Endothelial cell of umbilical vein (primary cell): Measurements from ENCODE around the gene CNTD1. TPM values are rescaled to one million over a fixed set of nuclear protein-coding genes. Genes with fewer than 3 reads are reported as not detected.

Source experiments
- BruUV-seq: library from RNA; stranded (reverse); fragments of 400-500 nt; replicated peaks from 2 replicates; lab custom pipeline; 2021; lab: Mats Ljungman, UMichigan
- CTCF ChIA-PET: fragments of 300-600, 350-600 bp; sonication (Branson Sonifier 250); formaldehyde crosslinking; loops from one replicate; lab custom pipeline; 2021; ENCODE audit warnings: antibody characterized with exemption, inconsistent platforms; lab: Charles Lee
- POLR2A ChIA-PET: fragments of 300-600, 350-600 bp; sonication (Branson Sonifier 250); formaldehyde crosslinking; loops from one replicate; lab custom pipeline; 2021; ENCODE audit warnings: antibody characterized with exemption, inconsistent platforms; lab: Charles Lee
- DNase-seq: peaks from one replicate; pipeline ENCODE4 v3.0.0-alpha.2; 2011; ENCODE audit warnings: low read depth, low spot score
- FAIRE-seq: peaks from 2 replicates; lab custom pipeline; 2011; peaks lifted over from hg19 to GRCh38; lab: Jason Lieb, UNC
- H2AFZ ChIP-seq: 2 replicates; pipeline ENCODE4 v1.6.0; 2012; ENCODE audit warnings: low read depth, low read length, control low read depth, inconsistent platforms
- H3K27ac ChIP-seq: 2 replicates; pipeline ENCODE4 v1.5.1; 2011; ENCODE audit warnings: low read depth, mild to moderate bottlenecking, control low read depth, low read length, moderate library complexity; ENCODE audit not compliant: insufficient read depth
- H3K27me3 ChIP-seq, 2 experiments: 2 replicates each; pipeline versions ENCODE4 v1.6.0 to v1.6.1; 2011; ENCODE audit warnings: low read length in 2 of 2, mixed read lengths in 1 of 2; ENCODE audit not compliant: control insufficient read depth in 2 of 2, insufficient read depth in 2 of 2
- H3K36me3 ChIP-seq, 2 experiments: 2 replicates in 1 of 2; 3 replicates in 1 of 2; pipeline ENCODE4 v1.5.1; 2011; ENCODE audit warnings: low read length in 2 of 2, mild to moderate bottlenecking in 1 of 2, moderate library complexity in 1 of 2; ENCODE audit not compliant: control insufficient read depth in 2 of 2, insufficient read depth in 2 of 2; ENCODE audit errors: extremely low read depth in 1 of 2
- H3K4me1 ChIP-seq: 3 replicates; pipeline ENCODE4 v1.5.1; 2011; ENCODE audit warnings: mild to moderate bottlenecking, low read length; ENCODE audit not compliant: control insufficient read depth, insufficient read depth; ENCODE audit errors: extremely low read depth
- H3K4me2 ChIP-seq: 2 replicates; pipeline ENCODE4 v1.6.1; 2011; ENCODE audit warnings: low read length, control low read depth, mixed read lengths; ENCODE audit not compliant: insufficient read depth
- H3K4me3 ChIP-seq, 3 experiments: fragments of 200-600 bp in 1 of 3; sonication (generic), shearing (Covaris generic) in 1 of 3; replicated peaks in 1 of 3; 2 replicates each; pipeline ENCODE4 v1.5.1; 2011 to 2016; ENCODE audit warnings: control low read depth in 3 of 3, low read length in 3 of 3, mild to moderate bottlenecking in 2 of 3, inconsistent platforms in 1 of 3, low read depth in 1 of 3, moderate library complexity in 1 of 3; ENCODE audit not compliant: insufficient read depth in 1 of 3
- H3K79me2 ChIP-seq: 2 replicates; pipeline ENCODE4 v1.6.0; 2012; ENCODE audit warnings: low read length, inconsistent platforms; ENCODE audit not compliant: control insufficient read depth, insufficient read depth
- H3K9ac ChIP-seq: replicated peaks from 2 replicates; pipeline ENCODE3; 2011; ENCODE audit warnings: low read length, control low read depth; ENCODE audit not compliant: insufficient read depth; ENCODE audit errors: extremely low read depth
- H3K9me1 ChIP-seq: replicated peaks from 3 replicates; pipeline ENCODE4 v1.6.0; 2011; ENCODE audit warnings: mild to moderate bottlenecking, low read length; ENCODE audit not compliant: control insufficient read depth, insufficient read depth; ENCODE audit errors: extremely low read depth
- H3K9me3 ChIP-seq: replicated peaks from 2 replicates; pipeline ENCODE4 v1.5.1; 2012; ENCODE audit warnings: low read length, inconsistent platforms; ENCODE audit not compliant: control insufficient read depth, insufficient read depth
- H4K20me1 ChIP-seq: replicated peaks from 2 replicates; pipeline ENCODE3; 2011; ENCODE audit warnings: mild to moderate bottlenecking, low read length; ENCODE audit not compliant: control insufficient read depth, insufficient read depth; ENCODE audit errors: extremely low read depth
- EZH2 ChIP-seq: IDR thresholded peaks from 2 replicates; pipeline ENCODE4 v1.6.1; 2012; ENCODE audit warnings: borderline replicate concordance, low read depth, mild to moderate bottlenecking, moderate library complexity, low read length, inconsistent platforms; ENCODE audit not compliant: severe bottlenecking
- FOS ChIP-seq: IDR thresholded peaks from 2 replicates; pipeline ENCODE4 v1.6.1; 2011; ENCODE audit warnings: mild to moderate bottlenecking, low read length, moderate library complexity, borderline replicate concordance; ENCODE audit not compliant: insufficient read depth
- GATA2 ChIP-seq: IDR thresholded peaks from 2 replicates; pipeline ENCODE4 v1.7.0; 2011; ENCODE audit warnings: low read depth, mild to moderate bottlenecking, moderate library complexity, mixed read lengths, low read length; ENCODE audit not compliant: insufficient read length, insufficient read depth
- JUN ChIP-seq: IDR thresholded peaks from 2 replicates; pipeline ENCODE4 v1.6.1; 2011; ENCODE audit warnings: borderline replicate concordance, low read depth; ENCODE audit not compliant: insufficient read length, insufficient read depth
- MYC ChIP-seq: IDR thresholded peaks from one replicate; pipeline ENCODE4 v1.6.1; 2011; ENCODE audit warnings: mild to moderate bottlenecking, low read depth, low read length
- POLR2A ChIP-seq: IDR thresholded peaks from 2 replicates; pipeline ENCODE4 v1.6.1; 2012; ENCODE audit warnings: low read depth, mild to moderate bottlenecking, control low read depth, low read length
- POLR2AphosphoS5 ChIP-seq: IDR thresholded peaks from 2 replicates; pipeline ENCODE4 v1.6.1; 2012; ENCODE audit warnings: low read depth, mild to moderate bottlenecking, control low read depth, low read length, moderate library complexity; ENCODE audit not compliant: insufficient read depth
- dilution Hi-C: fragments of 300-500 bp; cut with MboI; formaldehyde crosslinking; loops from one replicate; pipeline ENCODE4 v1.15.0; 2019; ENCODE audit warnings: low sequenced_read_pairs; ENCODE audit not compliant: extremely low pct_ligation_motif_present
- intact Hi-C: fragments of 100-400 bp; cut with micrococcal nuclease; formaldehyde crosslinking; loops from one replicate; pipeline ENCODE4 v1.10.0; 2022
- polyA plus RNA-seq, 4 experiments: library from polyadenylated mRNA; depleted of rRNA in 3 of 4; stranded (reverse) in 3 of 4; unstranded in 1 of 4; fragments of >200 nt; gene quantifications; 2 replicates each; pipeline versions ENCODE4 v1.2.1 to v1.2.3, GENCODE V29; 2011 to 2012; ENCODE audit warnings: missing spikeins in 1 of 4
- total RNA-seq: library from RNA; stranded (reverse); gene quantifications from 2 replicates; pipeline ENCODE4 v1.2.3, GENCODE V29; 2021
- TF ChIP-seq, protein P1 (sequence below): IDR thresholded peaks from 2 replicates; pipeline ENCODE4 v1.6.1; 2011; ENCODE audit not compliant: insufficient read depth, insufficient read length
- TF ChIP-seq, protein P2 (sequence below), 2 donors: IDR thresholded peaks; 1 replicate in 1 of 2; 2 replicates in 1 of 2; pipeline ENCODE4 v1.5.1; 2011; ENCODE audit warnings: low read length in 2 of 2, mild to moderate bottlenecking in 2 of 2, moderate library complexity in 2 of 2, control low read depth in 1 of 2, inconsistent platforms in 1 of 2, low read depth in 1 of 2; ENCODE audit not compliant: insufficient read depth in 1 of 2; ENCODE audit errors: extremely low read depth in 1 of 2

The CNTD1 gene
- total and polyA plus RNA-seq, 2 donors (not counting 3 experiments of a cell fraction or from before 2014, with no cell fraction given), result not detected

DNA sequence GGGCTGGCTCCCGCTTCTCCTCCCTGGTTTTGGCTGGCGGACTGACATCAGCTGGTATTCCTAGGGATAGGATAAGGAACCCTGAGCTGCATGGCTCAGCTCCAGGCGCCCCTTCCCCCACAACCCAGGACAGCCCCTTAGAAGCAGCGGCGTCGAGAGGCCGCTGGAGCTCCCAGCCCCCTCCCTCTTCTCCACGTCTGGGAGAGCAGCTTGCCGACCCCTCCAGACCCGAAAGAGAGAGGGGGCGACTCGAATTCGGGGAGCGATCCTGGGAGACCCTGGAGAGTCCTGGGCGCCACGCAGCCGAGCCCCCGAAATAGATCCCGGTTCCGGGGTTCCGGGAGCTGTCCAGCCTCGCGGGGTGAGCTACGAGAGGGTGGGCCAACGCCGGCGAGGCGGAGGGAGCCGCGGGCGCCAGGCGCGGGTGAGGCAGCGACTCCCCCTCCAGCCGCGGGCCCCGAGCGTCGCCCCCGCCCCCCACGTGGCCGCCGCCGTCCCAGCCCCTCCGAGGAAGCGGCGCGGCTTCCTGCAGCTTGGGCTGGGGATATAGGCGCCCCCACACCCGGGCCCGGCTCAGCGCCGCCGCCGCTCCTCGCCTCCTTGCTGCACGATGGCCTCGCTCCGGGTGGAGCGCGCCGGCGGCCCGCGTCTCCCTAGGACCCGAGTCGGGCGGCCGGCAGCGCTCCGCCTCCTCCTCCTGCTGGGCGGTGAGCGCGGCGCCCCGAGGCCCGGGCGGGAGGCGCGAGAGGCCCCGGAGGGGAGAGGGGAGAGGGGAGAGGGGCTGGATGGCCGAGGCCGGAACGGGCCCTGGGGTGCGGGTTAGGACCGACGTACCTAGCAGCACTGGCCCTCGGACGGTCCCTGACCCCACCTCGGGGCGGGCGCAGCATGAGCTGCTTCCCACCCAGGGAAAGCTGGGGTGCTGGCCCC is 37.7 kb upstream of the CNTD1 start, which contains the start of gene RAMP2:
RAMP2 (plus strand) TSS at position 576 of the 930 bp plus-strand sequence; CDS start at position 611, 35 bp downstream.
- no peaks in the 10 kb centered on the region for H3K36me3 ChIP-seq
- peak within 1 kb of the TSS; percentile 46 for H3K4me2 ChIP-seq
- no peaks in the 10 kb centered on the region for H3K9me3 ChIP-seq
- no peak within 1 kb of the TSS for H3K27ac ChIP-seq
- ChIA-PET POLR2A (interaction anchor here (1.0 to 1.2 kb wide), 2 partner anchors 12 to 20 kb away, joined by 3 read pairs; partner anchors contain the start of genes VPS25 and WNK4), CTCF (interaction anchor here (1.0 to 3.8 kb wide), 5 partner anchors 11 to 183 kb away, joined by 3 to 12 read pairs (median 4); partner anchors contain the start of genes BECN1 and VPS25)
- H3K9ac ChIP-seq, result peak within 1 kb of the TSS; percentile 49
- dilution Hi-C loops (no loop called here), intact Hi-C loops (no loop called here)
- FAIRE-seq, result no peak
- DNase-seq, result peak; percentile 28
- H4K20me1 ChIP-seq, result no peaks in the 10 kb centered on the region
- peaks cover 39% of the 10 kb centered on the region for H3K4me1 ChIP-seq
- peaks cover 0 to 3% of the 10 kb centered on the region in 2 experiments for H3K27me3 ChIP-seq
- H3K4me3 ChIP-seq, result peak within 1 kb of the TSS; percentile 10 to 67 (median 14)
- TF ChIP-seq JUN, result no peak
- TF ChIP-seq POLR2AphosphoS5, result peak; percentile 35
- no TSS peak for BruUV-seq
- H3K9me1 ChIP-seq, result no peaks in the 10 kb centered on the region
- peak within 1 kb of the TSS; percentile 76 for H2AFZ ChIP-seq
- H3K79me2 ChIP-seq, result no peaks in the 10 kb centered on the region

GRCh38 chr17:42761638-42762037 is 37.0 kb upstream of the CNTD1 start:
- H3K27ac ChIP-seq, result no peak overlapping the region
- intact Hi-C loops, result no loop called here
- dilution Hi-C loops, result no loop called here

More at GRCh38 chr17:42761638-42762037, 37.0 kb upstream of the CNTD1 start:
- H3K9ac ChIP-seq, result peak overlapping the region; percentile 49
- H3K27me3 ChIP-seq, result peaks cover 0 to 3% of the 10 kb centered on the region in 2 experiments
- ChIA-PET CTCF (interaction anchor here (0.6 to 3.8 kb wide), 6 partner anchors 12 to 246 kb away, joined by 3 to 53 read pairs (median 21); partner anchors contain the start of genes BECN1, EZH1, VPS25 and WNK4), POLR2A (interaction anchor here (1.0 kb wide), 1 partner anchor 19 kb away, joined by 3 read pairs; the partner anchor contains the start of gene WNK4)
- peak overlapping the region; percentile 46 for H3K4me2 ChIP-seq
- peaks cover 39% of the 10 kb centered on the region for H3K4me1 ChIP-seq
- no peaks in the 10 kb centered on the region for H3K9me3 ChIP-seq
- peak overlapping the region; percentile 76 for H2AFZ ChIP-seq
- FAIRE-seq (no peak), DNase-seq (no peak)
- no peaks in the 10 kb centered on the region for H3K36me3 ChIP-seq
- no peaks in the 10 kb centered on the region for H3K9me1 ChIP-seq
- BruUV-seq, result no TSS peak
- H3K79me2 ChIP-seq, result no peaks in the 10 kb centered on the region
- TF ChIP-seq, protein P1, sequence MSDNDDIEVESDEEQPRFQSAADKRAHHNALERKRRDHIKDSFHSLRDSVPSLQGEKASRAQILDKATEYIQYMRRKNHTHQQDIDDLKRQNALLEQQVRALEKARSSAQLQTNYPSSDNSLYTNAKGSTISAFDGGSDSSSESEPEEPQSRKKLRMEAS, result no peak
- TF ChIP-seq POLR2AphosphoS5 (no peak), MYC (no peak), JUN (no peak), EZH2 (no peak), FOS (no peak), POLR2A (no peak), GATA2 (no peak)
- TF ChIP-seq, protein P2, sequence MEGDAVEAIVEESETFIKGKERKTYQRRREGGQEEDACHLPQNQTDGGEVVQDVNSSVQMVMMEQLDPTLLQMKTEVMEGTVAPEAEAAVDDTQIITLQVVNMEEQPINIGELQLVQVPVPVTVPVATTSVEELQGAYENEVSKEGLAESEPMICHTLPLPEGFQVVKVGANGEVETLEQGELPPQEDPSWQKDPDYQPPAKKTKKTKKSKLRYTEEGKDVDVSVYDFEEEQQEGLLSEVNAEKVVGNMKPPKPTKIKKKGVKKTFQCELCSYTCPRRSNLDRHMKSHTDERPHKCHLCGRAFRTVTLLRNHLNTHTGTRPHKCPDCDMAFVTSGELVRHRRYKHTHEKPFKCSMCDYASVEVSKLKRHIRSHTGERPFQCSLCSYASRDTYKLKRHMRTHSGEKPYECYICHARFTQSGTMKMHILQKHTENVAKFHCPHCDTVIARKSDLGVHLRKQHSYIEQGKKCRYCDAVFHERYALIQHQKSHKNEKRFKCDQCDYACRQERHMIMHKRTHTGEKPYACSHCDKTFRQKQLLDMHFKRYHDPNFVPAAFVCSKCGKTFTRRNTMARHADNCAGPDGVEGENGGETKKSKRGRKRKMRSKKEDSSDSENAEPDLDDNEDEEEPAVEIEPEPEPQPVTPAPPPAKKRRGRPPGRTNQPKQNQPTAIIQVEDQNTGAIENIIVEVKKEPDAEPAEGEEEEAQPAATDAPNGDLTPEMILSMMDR (IDR thresholded peaks at IDR 0.05; ENCODE audit: extremely low read depth in 1 of 2, insufficient read depth in 1 of 2, low read depth in 1 of 2, low read length in 2 of 2), result no peak
- H4K20me1 ChIP-seq, result no peaks in the 10 kb centered on the region
- peak overlapping the region in 2 of 3 experiments; percentile 10 to 67 for H3K4me3 ChIP-seq
